Measurements from ENCODE around the gene DDR2.

The DDR2 gene

DNA sequence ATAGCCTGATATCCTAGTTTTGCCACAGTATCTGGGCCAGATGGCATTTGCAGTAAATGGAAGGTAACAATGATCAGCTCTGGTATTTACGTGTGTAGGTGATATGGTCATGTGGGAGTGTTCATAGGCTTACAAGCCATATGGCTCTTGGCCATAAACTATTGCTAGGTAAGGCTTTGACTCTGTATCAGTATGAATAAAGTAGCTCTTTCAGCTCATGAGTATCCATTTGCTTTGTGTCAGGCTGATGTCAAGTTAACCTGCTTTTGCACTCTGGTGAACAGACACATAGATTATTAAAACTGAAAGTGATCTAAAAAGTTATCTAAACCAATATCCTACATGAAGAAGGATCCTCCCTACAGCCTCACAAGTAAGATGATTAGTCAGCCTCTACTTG lies 69.0 kb downstream of the DDR2 start:
- DNase-seq = peak in 1 of 5 donors; percentile 7

DNA sequence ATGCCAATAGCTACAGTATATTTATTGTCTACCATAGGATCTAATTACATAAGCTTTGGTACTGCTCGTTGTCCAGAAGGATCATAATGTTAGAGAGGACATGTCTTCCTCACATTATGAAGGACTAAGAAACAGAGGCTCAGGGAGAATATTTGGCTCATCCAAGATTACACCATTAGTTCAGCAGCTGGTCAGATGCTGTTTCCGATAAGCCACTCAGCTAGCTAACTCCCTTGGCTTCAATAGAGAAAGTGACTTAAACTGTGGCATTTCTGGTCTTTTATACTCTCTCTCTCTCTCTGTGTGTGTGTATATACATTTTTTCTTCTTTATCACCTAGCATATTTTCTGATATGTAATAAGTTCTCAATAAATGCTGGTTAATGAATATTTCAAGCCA lies 70.4 kb downstream of the DDR2 start:
- no peak for DNase-seq

DNA sequence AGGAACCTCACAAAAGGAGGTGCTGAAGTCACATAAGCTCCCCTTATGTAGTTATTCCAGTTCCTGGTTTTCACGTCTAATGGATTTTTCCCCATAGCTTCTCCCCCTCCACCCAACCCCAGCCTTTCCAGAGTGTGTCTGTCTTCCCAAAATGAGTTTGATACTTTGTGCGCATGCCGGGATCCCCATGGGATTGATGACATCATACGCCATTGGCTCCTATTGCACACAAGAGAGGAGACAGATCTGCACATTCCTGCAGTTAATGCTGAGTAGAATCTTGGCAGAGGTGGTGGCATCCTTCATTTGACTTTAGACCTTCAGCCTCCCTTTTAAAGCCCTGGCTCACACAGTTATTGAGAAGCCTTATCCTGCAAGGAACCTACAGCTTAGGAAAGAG lies 71.4 kb downstream of the DDR2 start:
- DNase-seq = no peak

DNA sequence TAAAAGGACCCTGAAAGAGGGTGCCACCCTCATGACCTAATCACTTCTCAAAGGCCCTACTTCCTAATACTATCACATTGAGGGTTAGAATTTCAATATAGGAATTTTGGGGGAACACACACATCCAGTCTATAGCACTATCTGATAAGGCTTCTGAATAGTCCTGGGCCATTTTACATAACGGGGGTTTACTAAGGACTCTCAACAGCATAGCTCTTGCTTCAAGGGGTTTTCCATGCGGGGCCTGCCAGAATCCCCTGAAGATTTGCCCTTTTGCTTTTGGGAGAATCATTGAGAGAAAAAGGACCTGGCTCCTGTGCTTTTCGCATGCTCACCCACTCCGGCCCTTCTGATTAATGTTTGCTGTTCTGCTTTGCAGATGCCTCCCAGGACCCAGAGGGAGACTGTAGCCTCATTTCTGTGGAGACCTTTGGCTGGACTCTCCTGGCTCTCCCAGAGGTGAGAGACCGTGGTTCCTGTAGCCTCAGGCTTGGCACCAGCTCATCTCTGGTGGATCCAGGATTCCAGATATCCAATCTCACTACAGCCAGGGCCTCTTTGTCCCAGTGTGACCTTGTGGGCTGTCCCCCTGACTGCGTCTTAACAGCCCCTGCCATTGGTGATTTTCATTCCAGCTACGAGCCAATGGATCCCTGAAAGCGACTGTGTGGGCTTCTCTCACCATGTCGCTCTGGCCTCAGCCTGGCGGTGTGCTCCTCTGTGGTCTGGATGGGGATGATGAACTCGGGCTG lies 72.6 kb downstream of the DDR2 start:
- no peak for DNase-seq

DNA sequence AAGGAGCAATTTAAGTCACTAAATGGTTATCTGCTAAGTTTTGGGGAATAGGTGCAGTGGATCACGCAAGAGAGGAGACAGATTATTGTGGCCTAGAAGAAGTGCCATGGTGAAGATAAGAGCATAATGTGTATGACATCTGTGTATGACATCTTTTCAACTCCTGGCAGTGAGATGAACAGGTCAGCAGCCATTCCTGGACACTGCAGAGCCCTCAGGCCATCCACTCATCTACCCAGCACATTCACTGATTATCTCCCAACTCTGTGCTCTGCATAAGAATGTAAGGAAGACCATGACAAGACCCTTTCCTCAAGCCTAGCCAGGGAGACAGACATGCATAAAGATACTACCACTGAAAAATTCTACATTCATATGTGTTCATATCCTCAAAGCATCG lies 73.7 kb downstream of the DDR2 start:
- DNase-seq = no peak

- DNase-seq = no peak
These were observed 74.3 kb downstream of the DDR2 start for GRCh38 chr1:162706606-162707005.

- DNase-seq = no peak
These were observed 76.0 kb downstream of the DDR2 start for GRCh38 chr1:162708286-162708685.

DNA sequence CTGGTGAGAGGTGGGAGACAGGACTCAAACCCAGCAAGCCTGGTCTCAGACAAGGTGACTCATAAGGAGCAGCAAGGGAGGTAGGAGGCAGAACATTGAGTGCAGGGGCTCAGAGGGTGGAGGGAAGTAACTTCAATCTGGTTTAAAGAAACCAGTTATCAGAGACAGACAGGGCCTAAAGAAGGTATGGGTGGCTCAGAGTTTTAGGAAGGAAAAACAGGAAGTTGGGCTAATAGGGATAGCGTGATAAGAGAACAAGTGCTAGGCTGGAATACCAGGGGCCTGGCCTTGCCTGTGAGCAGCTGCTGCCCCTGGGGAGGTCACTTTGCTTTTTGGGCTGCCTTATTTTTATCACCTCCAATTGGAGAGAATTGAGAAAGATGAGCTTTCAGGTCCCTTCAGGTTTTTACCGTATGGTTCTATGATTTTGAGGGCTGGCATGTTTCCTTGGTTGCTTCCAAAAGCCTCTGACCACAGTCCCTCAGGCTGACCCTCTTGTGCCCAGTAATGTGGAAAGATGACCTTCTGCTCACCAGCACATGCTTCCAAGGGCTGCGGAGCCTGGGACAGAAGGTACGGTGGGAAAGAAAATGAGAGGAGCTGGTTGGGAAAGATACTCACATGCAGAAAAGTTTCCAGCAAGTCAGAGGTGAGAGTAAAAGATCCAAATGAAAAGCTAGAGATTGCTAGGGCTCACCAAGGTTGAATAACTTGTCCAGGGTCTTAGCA lies 77.0 kb downstream of the DDR2 start:
- no peak for DNase-seq

DNA sequence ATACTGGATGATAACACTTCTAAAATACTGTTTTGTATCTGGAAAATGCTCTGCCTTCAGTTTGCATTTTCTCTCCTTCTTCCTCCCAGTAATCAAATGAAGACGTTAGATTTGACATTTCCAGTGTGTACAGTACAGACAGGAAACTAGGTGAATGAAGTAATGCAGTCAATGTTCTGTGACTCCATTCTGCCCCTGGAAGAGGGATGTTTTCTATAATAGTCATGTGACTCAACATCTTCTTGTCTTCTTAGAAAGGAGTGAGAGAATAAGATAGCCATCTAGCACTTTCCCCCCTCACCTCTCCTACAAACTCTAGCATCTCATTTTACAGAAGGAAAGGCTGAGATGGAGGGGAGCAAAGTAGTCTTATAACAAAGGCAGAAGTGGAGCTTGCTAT lies 77.6 kb downstream of the DDR2 start:
- no peak for DNase-seq

- no peak for DNase-seq
These were observed 78.1 kb downstream of the DDR2 start for GRCh38 chr1:162710345-162710744.

- no peak for DNase-seq
These were observed 78.7 kb downstream of the DDR2 start for GRCh38 chr1:162710780-162711465.

GRCh38 chr1:162712317-162713029 lies 80.2 kb downstream of the DDR2 start:
- no peak for DNase-seq

DNA sequence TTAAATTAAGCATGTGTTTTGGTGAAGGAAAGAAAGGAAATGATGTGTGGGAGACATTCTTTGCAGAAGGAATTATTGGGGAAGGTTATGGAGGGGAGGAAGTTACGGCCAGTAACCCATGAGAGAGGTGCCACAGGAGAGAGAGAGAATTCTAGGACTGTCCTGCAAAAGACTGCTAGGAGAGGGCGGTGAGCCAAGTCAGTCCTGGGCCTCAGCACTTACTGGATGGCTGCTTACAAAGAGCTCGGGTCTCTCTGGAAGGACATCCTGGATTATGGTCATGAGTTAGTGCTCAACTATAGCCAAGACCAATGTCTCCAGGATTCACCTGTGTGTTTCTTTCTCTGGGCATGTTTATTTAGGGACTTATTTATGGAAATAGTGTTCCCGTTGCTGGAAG lies 83.9 kb downstream of the DDR2 start:
- DNase-seq = no peak

DNA sequence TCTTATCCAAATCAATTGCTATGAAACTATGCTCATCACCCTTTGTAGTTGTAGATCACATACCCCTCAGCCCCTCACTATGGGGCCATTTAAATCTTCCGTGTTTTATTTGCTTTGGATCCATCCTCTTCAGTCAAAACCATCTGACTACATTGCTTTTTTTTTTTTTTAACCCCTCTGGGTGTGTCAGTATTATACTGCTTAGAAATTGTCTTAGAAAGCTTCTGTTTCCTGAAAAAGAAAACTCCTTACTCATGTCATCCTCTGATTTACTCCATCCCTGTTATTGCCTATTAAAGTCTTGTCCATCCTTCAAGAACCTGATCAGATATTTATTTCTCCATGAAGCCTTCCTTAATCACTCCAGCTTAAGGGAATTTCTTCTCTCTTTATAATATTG lies 84.3 kb downstream of the DDR2 start:
- DNase-seq = no peak

- no peak for DNase-seq
These were observed 85.4 kb downstream of the DDR2 start for GRCh38 chr1:162717548-162718184.

GRCh38 chr1:162719678-162720077 lies 87.4 kb downstream of the DDR2 start:
- no peak for DNase-seq

DNA sequence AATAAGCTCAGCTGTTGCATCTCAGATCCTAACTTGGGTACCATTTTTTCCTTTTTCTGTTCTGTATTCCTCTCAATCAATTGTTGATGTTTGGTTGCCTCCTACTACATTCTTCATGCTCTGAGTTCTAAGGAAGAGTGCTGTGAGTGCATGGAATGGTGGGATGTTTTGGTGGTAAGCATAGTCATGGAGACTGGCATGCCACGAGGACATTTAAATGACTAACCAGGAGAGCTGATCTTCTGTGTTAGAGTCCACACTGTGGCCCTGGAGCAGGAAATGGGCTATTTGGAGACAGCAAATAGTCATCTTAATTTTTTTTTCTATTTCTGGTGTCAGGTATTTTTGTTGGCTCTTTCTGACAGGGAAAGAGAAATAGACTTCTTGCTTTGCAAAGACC lies 88.7 kb downstream of the DDR2 start:
- DNase-seq = no peak

DNA sequence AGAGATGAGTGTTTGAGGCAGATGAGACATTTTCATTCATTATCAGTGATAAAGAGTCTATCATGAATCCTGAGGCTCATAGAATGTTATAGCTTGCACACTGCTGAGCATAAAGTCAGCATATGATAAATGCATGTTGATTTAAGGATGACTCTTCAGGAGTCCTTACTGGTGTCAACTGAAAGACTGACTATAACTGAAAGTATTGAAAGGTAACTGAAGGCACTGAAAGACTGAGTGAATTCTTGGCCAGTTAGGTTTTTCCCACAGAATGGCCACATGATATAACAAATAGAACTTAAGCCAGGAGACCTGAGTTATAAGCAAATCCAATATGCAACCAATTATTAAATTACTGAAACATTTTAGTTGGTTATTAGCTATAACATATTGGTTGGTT lies 89.2 kb downstream of the DDR2 start:
- no peak for DNase-seq

DNA sequence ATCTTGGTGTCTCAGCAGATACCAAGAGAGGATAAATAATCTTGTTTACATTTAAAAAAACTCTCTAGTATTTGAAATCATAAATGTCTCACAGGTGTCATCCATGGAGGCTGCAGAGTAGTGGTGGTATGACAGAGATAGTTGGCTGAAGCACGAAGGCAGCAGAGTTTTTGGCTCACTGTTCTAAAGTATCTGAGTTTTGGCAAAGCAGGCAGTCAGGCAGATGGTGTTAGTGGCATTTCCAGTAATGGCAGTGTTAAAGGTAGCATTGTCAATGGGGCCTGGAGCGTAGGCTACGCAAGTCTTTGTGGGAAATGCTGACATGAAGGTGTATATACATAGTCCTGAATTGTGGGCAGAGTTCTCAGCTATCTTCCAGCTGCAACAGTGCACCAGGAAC lies 89.8 kb downstream of the DDR2 start:
- DNase-seq = no peak

- no peak for DNase-seq
These were observed 92.4 kb downstream of the DDR2 start for GRCh38 chr1:162724583-162725120.

DNA sequence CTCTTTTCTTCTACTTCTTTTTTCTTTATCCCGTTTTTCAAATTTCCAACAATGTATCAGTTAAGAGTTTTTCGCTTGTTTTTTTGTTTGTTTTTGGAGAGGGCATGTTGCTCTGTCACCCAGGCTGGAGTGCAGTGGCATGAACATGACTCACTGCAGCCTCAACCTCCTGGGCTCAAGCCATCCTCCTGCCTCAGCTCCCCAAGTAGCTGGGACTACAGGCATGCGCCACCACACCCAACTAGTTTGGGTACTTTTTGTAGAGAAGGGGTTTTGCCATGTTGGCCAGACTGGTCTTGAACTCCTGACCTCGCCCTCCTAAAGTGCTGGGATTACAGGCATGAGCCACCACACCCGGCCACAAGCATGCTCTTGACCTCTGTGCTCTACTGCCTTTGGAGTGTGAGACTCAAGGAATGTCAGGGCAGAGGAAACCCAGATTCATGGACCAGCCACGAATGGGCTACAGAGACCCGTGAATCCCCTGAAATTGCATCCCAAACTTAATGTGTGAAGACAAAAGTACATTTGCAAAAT lies 93.1 kb downstream of the DDR2 start:
- no peak for DNase-seq

- no peak for DNase-seq
These were observed 94.3 kb downstream of the DDR2 start for GRCh38 chr1:162726555-162726954.

All from T-helper 1 cell (primary cell).